Measurements from ENCODE around the gene SRSF12. TPM values are rescaled to one million over a fixed set of nuclear protein-coding genes. Genes with fewer than 3 reads are reported as not detected.

The SRSF12 gene
- total and polyA plus RNA-seq, 8 donors = 0.38 to 6.8 (median 0.44) TPM; not detected in 5

- H3K27me3 ChIP-seq = no peaks in the 10 kb centered on the region
- peaks cover 0 to 10% (median 7%) of the 10 kb centered on the region in 4 donors for H3K4me1 ChIP-seq
- 48 to 67% (median 65%) methylated on average over 4 of the region's 4 CpGs for WGBS, 5 donors
- H3K27ac ChIP-seq = peak overlapping the region in 1 of 5 donors; percentile 27
- no peak for TF ChIP-seq POLR2A (IDR thresholded peaks at IDR 0.05)
- no peak for TF ChIP-seq CTCF (IDR thresholded peaks at IDR 0.05)
- TF ChIP-seq EP300 (IDR thresholded peaks at IDR 0.05) = no peak
- TF ChIP-seq POLR2AphosphoS5 (IDR thresholded peaks at IDR 0.05) = no peak
- no peak overlapping the region for H3K4me3 ChIP-seq
- H3K36me3 ChIP-seq = no peaks in the 10 kb centered on the region
- no peak for DNase-seq
- intact Hi-C loops (cut with DNase I; ENCODE audit: low total_unique reads) = no loop called here
- H3K9me3 ChIP-seq = no peaks in the 10 kb centered on the region
Observed at GRCh38 chr6:89073014-89073620, 44.8 kb downstream of the SRSF12 start.

DNA sequence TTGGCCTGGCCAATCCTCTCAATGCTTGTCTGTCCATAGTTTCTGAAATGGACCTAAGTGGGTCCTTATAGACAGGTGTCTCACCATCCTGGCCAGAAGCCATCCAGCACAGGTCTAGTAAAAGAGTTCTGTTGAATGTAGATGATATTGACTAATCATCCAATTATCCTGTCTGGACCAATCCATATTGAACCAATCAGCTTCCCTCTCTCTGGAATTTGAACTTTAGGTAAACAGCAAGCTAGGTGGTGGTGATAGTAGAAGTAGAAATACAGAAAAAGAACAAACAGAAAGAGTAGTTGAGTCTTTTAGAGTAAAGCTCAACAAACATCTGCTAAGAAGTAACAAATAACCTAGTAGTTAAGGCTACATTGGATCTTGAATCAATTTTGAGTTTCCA, 46.8 kb downstream of the SRSF12 start:
- TF ChIP-seq CTCF (IDR thresholded peaks at IDR 0.05) = no peak
- TF ChIP-seq POLR2A (IDR thresholded peaks at IDR 0.05) = no peak
- no peak for TF ChIP-seq POLR2AphosphoS5 (IDR thresholded peaks at IDR 0.05)
- TF ChIP-seq EP300 (IDR thresholded peaks at IDR 0.05) = no peak
- no peak overlapping the region for H3K4me3 ChIP-seq
- H3K36me3 ChIP-seq = no peaks in the 10 kb centered on the region
- no peak overlapping the region for H3K27ac ChIP-seq
- no peak for DNase-seq
- peaks cover 0 to 10% (median 7%) of the 10 kb centered on the region in 4 donors for H3K4me1 ChIP-seq
- no peaks in the 10 kb centered on the region for H3K27me3 ChIP-seq
- intact Hi-C loops (cut with DNase I; ENCODE audit: low total_unique reads) = no loop called here
- no peaks in the 10 kb centered on the region for H3K9me3 ChIP-seq

GRCh38 chr6:89069536-89070163, 48.2 kb downstream of the SRSF12 start:
- H3K4me1 ChIP-seq = peaks cover 0 to 10% (median 7%) of the 10 kb centered on the region in 4 donors

GRCh38 chr6:89068695-89069094, 49.2 kb downstream of the SRSF12 start:
- 45 to 98% (median 84%) methylated on average over 1 of the region's 1 CpG for WGBS, 5 donors

More at GRCh38 chr6:89069536-89070163, 48.2 kb downstream of the SRSF12 start:
- Histone ChIP-seq H3K27ac (no peak overlapping the region), H3K36me3 (no peaks in the 10 kb centered on the region), H3K9me3 (no peaks in the 10 kb centered on the region), H3K4me3 (no peak overlapping the region), H3K27me3 (no peaks in the 10 kb centered on the region)
- no peak for DNase-seq
- WGBS, 5 donors = 82 to 92% (median 91%) methylated on average over 10 of the region's 10 CpGs
- TF ChIP-seq POLR2AphosphoS5 (IDR thresholded peaks at IDR 0.05) (no peak), EP300 (IDR thresholded peaks at IDR 0.05) (no peak), POLR2A (IDR thresholded peaks at IDR 0.05) (no peak), CTCF (IDR thresholded peaks at IDR 0.05) (no peak)
- intact Hi-C loops (cut with DNase I; ENCODE audit: low total_unique reads) = no loop called here

More at GRCh38 chr6:89068695-89069094, 49.2 kb downstream of the SRSF12 start:
- H3K36me3 ChIP-seq = no peaks in the 10 kb centered on the region
- DNase-seq = no peak
- no peaks in the 10 kb centered on the region for H3K9me3 ChIP-seq
- TF ChIP-seq POLR2A (IDR thresholded peaks at IDR 0.05) (no peak), CTCF (IDR thresholded peaks at IDR 0.05) (no peak), POLR2AphosphoS5 (IDR thresholded peaks at IDR 0.05) (no peak), EP300 (IDR thresholded peaks at IDR 0.05) (no peak)
- no peak overlapping the region for H3K27ac ChIP-seq
- peaks cover 0 to 10% (median 7%) of the 10 kb centered on the region in 4 donors for H3K4me1 ChIP-seq
- intact Hi-C loops (cut with DNase I; ENCODE audit: low total_unique reads) = no loop called here
- no peak overlapping the region for H3K4me3 ChIP-seq
- no peaks in the 10 kb centered on the region for H3K27me3 ChIP-seq
